Jurkat, Clone E6-1 (cell line): ENCODE measurements around the gene SCMH1.
"Not testable (repeated sequence)": the region's sequence is repeated elsewhere in the genome, so short reads cannot be mapped to it uniquely, and the experiment has no call there.

ENCODE experiments used
- DNase-seq: peaks from one replicate; pipeline ENCODE4 v3.0.0-alpha.2; 2011; ENCODE audit warnings: low read depth, low spot score
- H3K4me3 ChIP-seq: 2 replicates; pipeline ENCODE4 v1.5.1; 2011; ENCODE audit warnings: mild to moderate bottlenecking, low read length, control low read depth, moderate library complexity

The SCMH1 gene

GRCh38 chr1:41162441-41162840 is 79.7 kb downstream of the SCMH1 start:
- no peak for DNase-seq
- no peak overlapping the region for H3K4me3 ChIP-seq

- no peak overlapping the region for H3K4me3 ChIP-seq
- DNase-seq: no peak
Observed at GRCh38 chr1:41161846-41162245, 80.3 kb downstream of the SCMH1 start.

- H3K4me3 ChIP-seq: no peak overlapping the region
- no peak for DNase-seq
Observed at GRCh38 chr1:41160498-41161110, 81.5 kb downstream of the SCMH1 start.

- H3K4me3 ChIP-seq: no peak overlapping the region
- no peak for DNase-seq
Observed at GRCh38 chr1:41158966-41159365, 83.1 kb downstream of the SCMH1 start.

- no peak for DNase-seq
- H3K4me3 ChIP-seq: no peak overlapping the region
Observed at GRCh38 chr1:41158147-41158875, 83.8 kb downstream of the SCMH1 start.

GRCh38 chr1:41155105-41155504 is 87.0 kb downstream of the SCMH1 start:
- no peak for DNase-seq
- H3K4me3 ChIP-seq: no peak overlapping the region

- DNase-seq: no peak
- H3K4me3 ChIP-seq: no peak overlapping the region
Observed at GRCh38 chr1:41153750-41154274, 88.3 kb downstream of the SCMH1 start.

GRCh38 chr1:41152622-41153044 is 89.5 kb downstream of the SCMH1 start:
- H3K4me3 ChIP-seq: no peak overlapping the region
- DNase-seq: no peak

- H3K4me3 ChIP-seq: no peak overlapping the region
- no peak for DNase-seq
Observed at GRCh38 chr1:41151846-41152245, 90.3 kb downstream of the SCMH1 start.

- DNase-seq: no peak
- H3K4me3 ChIP-seq: no peak overlapping the region
Observed at GRCh38 chr1:41149570-41149969, 92.5 kb downstream of the SCMH1 start.

GRCh38 chr1:41144285-41144684 is 97.8 kb downstream of the SCMH1 start:
- no peak overlapping the region for H3K4me3 ChIP-seq
- DNase-seq: no peak

- H3K4me3 ChIP-seq: no peak overlapping the region
- no peak for DNase-seq
Observed at GRCh38 chr1:41138549-41138948, 103.6 kb downstream of the SCMH1 start.

GRCh38 chr1:41135196-41135947 is 106.7 kb downstream of the SCMH1 start:
- DNase-seq: no peak

GRCh38 chr1:41134325-41134724 is 107.8 kb downstream of the SCMH1 start:
- not testable (repeated sequence) for H3K4me3 ChIP-seq, DNase-seq

More at GRCh38 chr1:41135196-41135947, 106.7 kb downstream of the SCMH1 start:
- H3K4me3 ChIP-seq: no peak overlapping the region

- DNase-seq: peak; percentile 46
- H3K4me3 ChIP-seq: no peak overlapping the region
Observed at GRCh38 chr1:41122851-41123518, 119.1 kb downstream of the SCMH1 start.

- H3K4me3 ChIP-seq: no peak overlapping the region
- no peak for DNase-seq
Observed at GRCh38 chr1:41122148-41122547, 120.0 kb downstream of the SCMH1 start.

GRCh38 chr1:41118645-41119044 is 123.5 kb downstream of the SCMH1 start:
- no peak for DNase-seq
- no peak overlapping the region for H3K4me3 ChIP-seq

- H3K4me3 ChIP-seq, DNase-seq: not testable (repeated sequence)
Observed at GRCh38 chr1:41117241-41117640, 124.9 kb downstream of the SCMH1 start.

- no peak for DNase-seq
- H3K4me3 ChIP-seq: no peak overlapping the region
Observed at GRCh38 chr1:41110736-41111135, 131.4 kb downstream of the SCMH1 start.
